Subcutaneous adipose tissue (tissue), 4 donors: ENCODE results near the gene R3HDM1. TPM values are rescaled to one million over a fixed set of nuclear protein-coding genes. Genes with fewer than 3 reads are reported as not detected.

Experiments used
- CTCF ChIP-seq: fragments of 450-650 bp; IDR thresholded peaks from one replicate; pipeline ENCODE4 v1.5.1; 2016; ENCODE audit warnings: low read depth, mild to moderate bottlenecking, control low read depth, antibody characterized with exemption, moderate library complexity
- total RNA-seq, 4 donors: library from RNA; depleted of rRNA; stranded (reverse); fragments of >200 nt; gene quantifications; one replicate each; pipeline ENCODE4 v1.1.0, GENCODE V29; 2016

The R3HDM1 gene
- total RNA-seq, 4 donors from 2014 or later = 12.3 to 23.0 (median 18.1) TPM

- no peak for TF ChIP-seq CTCF
Observed at GRCh38 chr2:135512099-135512498, 19.2 kb upstream of the R3HDM1 start.

- no peak for TF ChIP-seq CTCF
Observed at GRCh38 chr2:135525786-135526185, 5.5 kb upstream of the R3HDM1 start.

- no peak for TF ChIP-seq CTCF
Observed at GRCh38 chr2:135528006-135528405, 3.3 kb upstream of the R3HDM1 start.

- no peak for TF ChIP-seq CTCF
Observed at GRCh38 chr2:135530313-135531230, 712 bp upstream of the R3HDM1 start, which contains the start of gene ZRANB3. Gene ZRANB3, minus strand, starts transcription at chr2:135531218.

- no peak for TF ChIP-seq CTCF
Observed at GRCh38 chr2:135532581-135532980, 1.3 kb downstream of the R3HDM1 start.

GRCh38 chr2:135546436-135546835 is 15.2 kb downstream of the R3HDM1 start:
- TF ChIP-seq CTCF = no peak

GRCh38 chr2:135547311-135547710 is 16.0 kb downstream of the R3HDM1 start:
- TF ChIP-seq CTCF = no peak
